DND-41 (cell line): ENCODE results near the gene CD4.

Source experiments
- CTCF ChIP-seq: IDR thresholded peaks from 2 replicates; pipeline ENCODE4 v1.5.1; 2012; ENCODE audit warnings: borderline replicate concordance, low read length, moderate library complexity, mild to moderate bottlenecking; ENCODE audit not compliant: poor library complexity, severe bottlenecking; ENCODE audit errors: extremely low read depth
- EZH2 ChIP-seq: IDR thresholded peaks from 3 replicates; pipeline ENCODE4 v1.6.1; 2012; ENCODE audit warnings: borderline replicate concordance, low read depth, mild to moderate bottlenecking, moderate library complexity, low read length, inconsistent platforms; ENCODE audit not compliant: severe bottlenecking

- TF ChIP-seq CTCF (no peak), EZH2 (no peak)
Observed at GRCh38 chr12:6866920-6867412, 77.6 kb downstream of the CD4 start.
